Mucosa of descending colon (tissue), 3 donors: ENCODE results near the gene UNC13A. TPM values are rescaled to one million over a fixed set of nuclear protein-coding genes. Genes with fewer than 3 reads are reported as not detected.
"Not testable (repeated sequence)": the region's sequence is repeated elsewhere in the genome, so short reads cannot be mapped to it uniquely, and the experiment has no call there.

Experiments used
- ATAC-seq: fragments of 200-7000 bp; cut with Tn5 transposase; one replicate; pipeline ENCODE4 v1.9.1; 2020; ENCODE audit warnings: mild to moderate bottlenecking, moderate library complexity
- DNase-seq, 3 donors: peaks; one replicate each; pipeline ENCODE4 v3.0.0-alpha.2; 2020
- H3K36me3 ChIP-seq: fragments of 200-600 bp; one replicate; pipeline ENCODE4 v1.8.0; 2021; ENCODE audit warnings: low read depth, mild to moderate bottlenecking
- H3K4me1 ChIP-seq: fragments of 200-600 bp; one replicate; pipeline ENCODE4 v1.8.0; 2021; ENCODE audit warnings: low read depth, mild to moderate bottlenecking
- H3K4me3 ChIP-seq: fragments of 200-600 bp; one replicate; pipeline ENCODE4 v1.8.0; 2021; ENCODE audit warnings: mild to moderate bottlenecking
- H3K9me3 ChIP-seq: fragments of 200-600 bp; one replicate; pipeline ENCODE4 v1.8.0; 2021; ENCODE audit warnings: mild to moderate bottlenecking
- CTCF ChIP-seq: fragments of 200-600 bp; IDR thresholded peaks from one replicate; pipeline ENCODE4 v1.8.0; 2022; ENCODE audit warnings: antibody characterized with exemption, mild to moderate bottlenecking
- intact Hi-C, 2 donors: fragments of 100-400 bp; cut with DNase I in 1 of 2; cut with micrococcal nuclease in 1 of 2; formaldehyde crosslinking; loops; one replicate each; pipeline versions ENCODE4 v1.11.0 to v1.11.1; 2022; cut with DNase I, micrococcal nuclease
- total RNA-seq, 3 donors: library from RNA; stranded (reverse); fragmentation: NEBNext Ultra II Directional in 2 of 3; extraction: Animal tissue kit (Norgen Biotek cat#: 25700) in 2 of 3; gene quantifications; one replicate each; pipeline versions ENCODE4 v1.2.1 to v1.2.4, GENCODE V29; 2021 to 2023
- donor health status: DM: no; HTN: no; CAD: no; lungs with moderate emphysema.
- donor health status: DM: no; HTN: no; CAD: no.
- donor health status: DM: no; HTN: yes; CAD: no.

Gene UNC13A
- total RNA-seq, 3 donors from 2014 or later: 0.53 to 0.85 (median 0.72) TPM

DNA sequence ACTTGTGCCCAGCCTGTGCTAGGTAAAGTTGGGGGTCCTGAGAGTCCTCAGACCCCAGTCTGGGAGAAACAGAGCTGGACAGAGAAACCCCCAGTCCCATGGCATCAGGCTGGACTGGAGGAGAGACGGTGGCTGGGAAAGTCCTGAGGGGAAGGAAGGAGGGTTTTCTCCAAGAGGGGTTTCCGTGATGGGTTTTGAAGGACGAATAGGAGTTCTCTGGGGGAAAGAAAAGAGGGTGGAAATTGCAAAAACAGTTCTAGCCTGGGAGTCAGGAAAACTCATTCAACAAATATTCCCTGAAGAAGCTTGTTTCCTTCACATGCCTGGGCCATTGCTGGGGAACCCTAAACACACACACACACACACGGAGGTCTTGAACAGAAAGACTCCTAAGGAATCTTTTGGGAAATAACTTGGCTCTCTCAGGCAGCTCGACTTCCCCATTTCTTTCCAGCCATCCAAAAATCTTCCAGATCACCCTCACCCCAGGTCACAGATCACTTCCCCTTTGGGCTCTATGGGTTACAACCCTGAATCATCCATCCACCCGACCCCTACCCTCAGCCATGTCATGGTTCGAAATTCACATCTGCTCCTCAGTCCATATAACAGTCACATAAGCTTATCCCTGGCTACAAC, 85.2 kb downstream of the UNC13A start:
- no peaks in the 10 kb centered on the region for H3K36me3 ChIP-seq

DNA sequence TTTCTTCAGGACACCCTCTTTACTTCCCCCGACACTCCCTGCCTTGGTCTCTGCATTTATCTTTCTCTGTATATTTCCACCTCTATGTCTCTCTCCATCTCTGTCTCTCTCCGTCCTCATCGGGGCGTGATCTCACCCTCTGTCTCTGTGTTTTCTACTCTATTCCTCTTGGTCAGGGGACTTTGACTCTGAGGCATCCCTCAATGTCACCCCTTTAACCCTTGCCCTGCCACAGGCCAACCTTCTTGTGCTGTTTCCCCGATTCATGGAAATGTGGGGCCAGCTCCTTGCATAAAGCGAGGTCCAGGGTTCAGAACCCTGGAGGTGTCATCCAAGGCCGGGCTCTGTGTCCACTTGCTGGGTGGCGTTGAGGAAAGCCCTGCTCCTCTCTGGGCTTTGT, 85.9 kb downstream of the UNC13A start:
- intact Hi-C loops: no loop called here
- peaks cover 6% of the 10 kb centered on the region for H3K4me1 ChIP-seq
- ATAC-seq (no peak), DNase-seq (no peak)
- H3K4me3 ChIP-seq: no peak overlapping the region
- H3K9me3 ChIP-seq: no peaks in the 10 kb centered on the region
- TF ChIP-seq CTCF: no peak
- no peaks in the 10 kb centered on the region for H3K36me3 ChIP-seq

More for the DNA sequence above, 85.2 kb downstream of the UNC13A start:
- H3K4me3 ChIP-seq: no peak overlapping the region
- no peak for ATAC-seq
- no peaks in the 10 kb centered on the region for H3K9me3 ChIP-seq
- intact Hi-C loops: no loop called here
- TF ChIP-seq CTCF: no peak
- peaks cover 6% of the 10 kb centered on the region for H3K4me1 ChIP-seq
- DNase-seq: no peak

DNA sequence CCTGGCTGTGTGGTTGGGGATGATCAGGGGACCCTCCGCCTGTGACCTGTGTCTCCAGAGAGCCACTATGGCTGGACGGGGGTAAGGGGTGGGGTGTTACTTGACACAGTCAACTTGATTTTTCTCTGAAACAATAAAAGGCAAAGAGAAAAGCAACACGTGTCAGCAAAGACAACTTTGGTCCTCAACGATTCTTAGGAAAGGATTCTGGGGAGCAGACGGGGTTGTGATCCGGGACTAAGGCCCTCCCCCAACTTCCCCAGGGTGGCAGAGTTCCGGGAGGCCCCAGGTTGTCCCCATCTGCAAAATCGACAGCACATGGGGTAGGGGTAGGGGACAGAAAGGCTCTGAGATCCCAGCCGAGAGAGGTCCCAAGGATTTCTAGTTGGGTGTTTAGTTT, 86.5 kb downstream of the UNC13A start:
- Histone ChIP-seq H3K4me3 (no peak overlapping the region), H3K4me1 (peaks cover 6% of the 10 kb centered on the region), H3K9me3 (no peaks in the 10 kb centered on the region), H3K36me3 (no peaks in the 10 kb centered on the region)
- intact Hi-C loops: no loop called here
- no peak for TF ChIP-seq CTCF
- no peak for ATAC-seq
- no peak for DNase-seq

DNA sequence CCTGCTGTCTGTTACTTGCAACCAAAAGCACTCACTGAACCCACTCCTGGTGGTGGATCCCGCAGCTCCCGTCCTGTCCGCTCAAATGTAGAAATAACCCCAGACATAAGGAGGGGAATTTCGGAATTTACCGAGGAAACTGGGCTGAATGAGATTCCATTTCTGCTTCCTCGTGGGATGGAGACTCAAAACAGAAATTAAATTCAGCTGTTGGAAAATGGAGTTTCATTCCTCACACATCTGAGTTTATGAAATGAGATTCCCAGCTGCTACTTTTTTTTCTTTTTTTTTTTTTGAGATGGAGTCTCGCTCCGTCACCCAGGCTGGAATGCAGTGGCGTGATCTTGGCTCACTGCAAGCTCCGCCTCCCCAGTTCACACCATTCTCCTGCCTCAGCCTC, 88.4 kb downstream of the UNC13A start:
- TF ChIP-seq CTCF: no peak
- intact Hi-C loops: no loop called here
- H3K36me3 ChIP-seq: no peaks in the 10 kb centered on the region
- no peaks in the 10 kb centered on the region for H3K9me3 ChIP-seq
- ATAC-seq: no peak
- no peak for DNase-seq
- no peaks in the 10 kb centered on the region for H3K4me1 ChIP-seq
- no peak overlapping the region for H3K4me3 ChIP-seq

DNA sequence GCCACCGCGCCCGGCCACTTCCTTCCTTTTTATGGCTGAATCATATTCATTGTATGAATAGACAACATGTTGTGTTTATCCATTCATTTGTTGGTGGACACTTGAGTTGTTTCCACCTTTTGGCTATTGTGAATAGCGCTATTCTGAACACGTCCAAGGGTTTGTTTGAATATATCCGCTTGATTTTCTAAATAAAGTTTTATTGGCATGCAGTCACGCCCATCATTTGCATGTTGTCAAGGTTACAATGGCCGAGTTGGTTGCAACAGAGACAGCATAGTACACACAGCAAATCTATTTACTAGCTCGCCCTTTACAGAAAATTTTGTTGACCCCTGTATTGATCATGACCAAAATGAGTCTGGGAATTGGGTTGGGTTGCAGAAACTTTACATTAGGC, 89.2 kb downstream of the UNC13A start:
- ATAC-seq: peak; percentile 21
- H3K9me3 ChIP-seq: no peaks in the 10 kb centered on the region
- H3K4me1 ChIP-seq: no peaks in the 10 kb centered on the region
- intact Hi-C loops: no loop called here
- H3K4me3 ChIP-seq: no peak overlapping the region
- no peaks in the 10 kb centered on the region for H3K36me3 ChIP-seq
- DNase-seq: no peak
- no peak for TF ChIP-seq CTCF

DNA sequence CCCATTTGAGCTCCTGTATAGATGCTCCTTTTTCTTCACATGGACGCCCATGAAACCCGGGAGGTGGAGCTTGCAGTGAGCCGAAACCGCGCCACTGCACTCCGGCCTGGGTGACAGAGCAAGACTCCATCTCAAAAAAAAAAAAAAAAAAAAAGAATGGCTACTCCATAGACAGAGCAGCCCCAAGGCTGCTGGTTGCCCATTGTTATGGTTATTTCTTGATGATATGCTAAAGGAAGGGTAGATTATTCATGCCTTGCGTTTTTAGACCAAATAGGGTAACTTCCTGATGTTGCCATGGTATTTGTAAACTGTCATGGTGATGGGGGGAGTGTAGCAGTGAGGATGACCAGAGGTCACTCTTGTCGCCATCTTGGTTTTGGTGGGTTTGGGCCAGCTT, 90.1 kb downstream of the UNC13A start:
- ATAC-seq, H3K4me1 ChIP-seq, H3K9me3 ChIP-seq, H3K36me3 ChIP-seq, H3K4me3 ChIP-seq, DNase-seq, intact Hi-C loops: not testable (repeated sequence)

DNA sequence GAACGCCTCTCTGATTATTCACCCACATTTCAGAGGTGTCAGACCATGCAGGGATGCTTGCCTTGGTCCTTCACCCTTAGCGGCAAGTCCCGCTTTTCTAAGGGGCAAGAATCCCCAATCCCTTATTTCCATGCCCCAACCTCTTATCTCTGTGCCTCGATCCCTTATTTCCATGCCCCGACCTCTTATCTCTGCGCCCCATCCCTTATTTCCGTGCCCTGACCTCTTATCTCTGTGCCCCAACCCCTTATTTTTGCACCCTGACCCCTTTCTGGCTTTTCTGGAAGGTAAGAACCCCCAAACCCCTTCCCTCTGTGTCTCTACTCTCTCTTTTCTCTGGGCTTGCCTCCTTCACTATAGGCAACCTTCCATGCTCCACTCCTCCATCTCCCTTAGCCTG, 93.9 kb downstream of the UNC13A start:
- intact Hi-C loops, H3K9me3 ChIP-seq, H3K36me3 ChIP-seq, DNase-seq, H3K4me3 ChIP-seq, H3K4me1 ChIP-seq, ATAC-seq: not testable (repeated sequence)
